Heart right ventricle (tissue), 16 donors: ENCODE data around the gene RNF181. TPM values are rescaled to one million over a fixed set of nuclear protein-coding genes. Genes with fewer than 3 reads are reported as not detected.

ENCODE experiments used
- ATAC-seq, 8 donors: fragments of 200-7000 bp; cut with Tn5 transposase; one replicate each; pipeline ENCODE4 v1.9.1; 2020; ENCODE audit warnings: mild to moderate bottlenecking in 8 of 8, moderate library complexity in 8 of 8, moderate number of reproducible peaks in 1 of 8
- DNase-seq, 2 donors: peaks; one replicate each; pipeline ENCODE4 v3.0.0-alpha.2; 2020
- H3K27ac ChIP-seq, 10 donors: fragments of 200-600 bp; sonication (generic) in 2 of 10; one replicate each; pipeline versions ENCODE4 v1.5.0 to v1.8.0; 2020 to 2022; ENCODE audit warnings: mild to moderate bottlenecking in 3 of 10
- H3K27me3 ChIP-seq, 7 donors: fragments of 200-600 bp; one replicate each; pipeline ENCODE4 v1.8.0; 2021 to 2022; ENCODE audit warnings: mild to moderate bottlenecking in 2 of 7
- H3K36me3 ChIP-seq, 9 donors: fragments of 200-600 bp; sonication (generic) in 1 of 9; one replicate each; pipeline versions ENCODE4 v1.5.0 to v1.8.0; 2020 to 2022; ENCODE audit warnings: mild to moderate bottlenecking in 2 of 9
- H3K4me1 ChIP-seq, 9 donors: fragments of 200-600 bp; sonication (generic) in 1 of 9; one replicate each; pipeline versions ENCODE4 v1.5.0 to v1.8.0; 2020 to 2022; ENCODE audit warnings: mild to moderate bottlenecking in 4 of 9
- H3K4me3 ChIP-seq, 10 donors: fragments of 200-600 bp; sonication (generic) in 2 of 10; one replicate each; pipeline versions ENCODE4 v1.5.0 to v1.8.0; 2020 to 2022; ENCODE audit warnings: mild to moderate bottlenecking in 7 of 10, moderate library complexity in 2 of 10
- H3K9me3 ChIP-seq, 11 donors: fragments of 200-600 bp in 10 of 11; sonication (generic) in 2 of 11; one replicate each; pipeline versions ENCODE4 v1.5.0 to v1.8.0; 2013 to 2022; ENCODE audit warnings: mild to moderate bottlenecking in 2 of 11, control low read depth in 1 of 11, moderate library complexity in 1 of 11
- CTCF ChIP-seq, 9 donors: fragments of 200-600 bp; sonication (generic) in 2 of 9; IDR thresholded peaks; one replicate each; pipeline versions ENCODE4 v1.5.0 to v1.8.0; 2021 to 2022; ENCODE audit warnings: antibody characterized with exemption in 9 of 9, mild to moderate bottlenecking in 5 of 9, moderate library complexity in 1 of 9
- WGBS, 2 donors: extraction: QIAGEN DNeasy Blood & Tissue Kit; methylation state at CpG; one replicate each; pipeline ENCODE4 v1.1.7; 2013; ENCODE audit warnings: inconsistent platforms in 1 of 2; 5-methylcytosine and 5-hydroxymethylcytosine counted together
- intact Hi-C, 10 donors: fragments of 100-400 bp; cut with DNase I; formaldehyde crosslinking; loops; one replicate each; pipeline versions ENCODE4 v1.11.1 to v1.14.2; 2022
- polyA plus RNA-seq, 2 donors: library from polyadenylated mRNA; stranded (reverse); fragments of 200-250 nt; gene quantifications; one replicate each; pipeline ENCODE4 v1.2.3, GENCODE V29; 2013
- total RNA-seq, 10 donors: library from RNA; stranded (reverse); fragmentation: NEBNext Ultra II Directional in 3 of 10; extraction: Animal tissue kit (Norgen Biotek cat#: 25700) in 3 of 10; gene quantifications; one replicate each; pipeline versions ENCODE4 v1.2.1 to v1.2.4, GENCODE V29; 2021 to 2023
- donor health status: Arrhythmogenic right ventricular cardiomyopathy.
- donor health status: ischemic (EF 13 %, LVEDD 7.1; RV severe dilation, severe dysfunction).
- donor health status: healthy with polysubstance abuse.
- donor health status: DM: no; HTN: yes; CAD: no.
- donor health status: DM: no; HTN: no; CAD: no.
- donor health status: ischemic (EF 25% LVEDD 6.9; RV normal size, moderate dysfunction).
- donor health status: ischemic (EF 25% LVEDD 5.7; RV mildly dilated, moderate dysfunction).
- donor health status: healthy.
- donor health status: DM: yes; HTN: yes; CAD: no.
- donor health status: Ischemic cardiomyopathy.
- donor health status: ischemic (EF 35%, LVEDD 5.7; RV mildly dilated, moderate dysfunction).
- donor health status: nonischemic (EF 11% LVEDD 7.7; RV severe dilation, severe dysfunction).
- donor health status: DM: yes; HTN: yes; CAD: no.
- donor health status: PGD.
- donor health status: ischemic (EF 29% LVEDD 5.4; RV normal size, mild dysfunction).
- donor health status: nonischemic (EF 23%, LVEDD 6.1; RV moderate dilation, normal function).

The RNF181 gene
- total and polyA plus RNA-seq, 12 donors, result 74.7 to 282 (median 84.2) TPM

- intact Hi-C loops, result loop anchor here in 2 of 10 donors (10.0 kb wide), 2 partner anchors 55 to 465 kb away; partner anchors contain the start of gene GGCX (in 1 of the 2)
- Histone ChIP-seq H3K9me3 (no peaks in the 10 kb centered on the region), H3K4me1 (peaks cover 10 to 45% (median 29%) of the 10 kb centered on the region in 9 donors), H3K4me3 (no peak overlapping the region), H3K36me3 (peaks cover 0 to 71% (median 28%) of the 10 kb centered on the region in 9 donors), H3K27me3 (no peaks in the 10 kb centered on the region), H3K27ac (no peak overlapping the region)
- DNase-seq (no peak), ATAC-seq (no peak)
- TF ChIP-seq CTCF (IDR thresholded peaks at IDR 0.05), result no peak
- WGBS, 2 donors, result 90% methylated on average over 6 of the region's 6 CpGs
These were observed 24.1 kb downstream of the RNF181 start for GRCh38 chr2:85619617-85620016.

- DNase-seq, result no peak
- 88 to 95% methylated on average over 1 of the region's 1 CpG for WGBS, 2 donors
- H3K4me3 ChIP-seq, result no peak overlapping the region
- no peak for TF ChIP-seq CTCF (IDR thresholded peaks at IDR 0.05)
- ATAC-seq, result no peak
- H3K4me1 ChIP-seq, result peaks cover 5 to 40% (median 23%) of the 10 kb centered on the region in 9 donors
- H3K9me3 ChIP-seq, result no peaks in the 10 kb centered on the region
- no peaks in the 10 kb centered on the region for H3K27me3 ChIP-seq
- no peak overlapping the region for H3K27ac ChIP-seq
- intact Hi-C loops, result loop anchor here in 1 of 10 donors (10.0 kb wide), 1 partner anchor 463 kb away; no protein-coding TSS in a partner anchor
- H3K36me3 ChIP-seq, result peaks cover 4 to 88% (median 39%) of the 10 kb centered on the region in 9 donors
These were observed 25.8 kb downstream of the RNF181 start for GRCh38 chr2:85621338-85621737.

- Histone ChIP-seq H3K4me1 (peaks cover 0 to 22% (median 7%) of the 10 kb centered on the region in 9 donors), H3K9me3 (no peaks in the 10 kb centered on the region), H3K36me3 (peaks cover 4 to 100% (median 66%) of the 10 kb centered on the region in 9 donors), H3K27me3 (no peaks in the 10 kb centered on the region), H3K27ac (peak overlapping the region in 2 of 10 donors; percentile 16 to 36), H3K4me3 (no peak overlapping the region)
- peak in 6 of 8 donors; percentile 66 to 94 (median 81) for ATAC-seq
- 47 to 59% methylated on average over 5 of the region's 5 CpGs for WGBS, 2 donors
- intact Hi-C loops, result loop anchor here in 1 of 10 donors (10.0 kb wide), 1 partner anchor 461 kb away; no protein-coding TSS in a partner anchor
- no peak for TF ChIP-seq CTCF (IDR thresholded peaks at IDR 0.05)
- DNase-seq, result no peak
These were observed 28.4 kb downstream of the RNF181 start for GRCh38 chr2:85623991-85624390.

GRCh38 chr2:85628658-85629057, 33.1 kb downstream of the RNF181 start:
- peaks cover 7 to 100% (median 71%) of the 10 kb centered on the region in 9 donors for H3K36me3 ChIP-seq
- WGBS, 2 donors, result 76 to 77% methylated on average over 2 of the region's 2 CpGs
- TF ChIP-seq CTCF (IDR thresholded peaks at IDR 0.05), result no peak
- H3K27me3 ChIP-seq, result no peaks in the 10 kb centered on the region
- no peak overlapping the region for H3K4me3 ChIP-seq
- intact Hi-C loops, result loop anchor here in 1 of 10 donors (10.0 kb wide), 1 partner anchor 456 kb away; no protein-coding TSS in a partner anchor
- DNase-seq (no peak), ATAC-seq (no peak)
- H3K4me1 ChIP-seq, result peaks cover 0 to 15% (median 1%) of the 10 kb centered on the region in 9 donors
- no peaks in the 10 kb centered on the region for H3K9me3 ChIP-seq
- no peak overlapping the region for H3K27ac ChIP-seq
